Measurements from ENCODE around the gene PSME2. TPM values are rescaled to one million over a fixed set of nuclear protein-coding genes. Genes with fewer than 3 reads are reported as not detected.
A peak's percentile ranks its signal among the peaks of the same experiment; 100 is the strongest.

PSME2 gene
- total RNA-seq, 1 donor from 2014 or later = 285 TPM

GRCh38 chr14:24133735-24134134 is 12.7 kb downstream of the PSME2 start:
- Mint-ChIP-seq H3K4me1 (peaks cover 36% of the 10 kb centered on the region), H3K27ac (no peak overlapping the region), H3K36me3 (ENCODE audit: low read depth) (peaks cover 27% of the 10 kb centered on the region), H3K4me3 (no peak overlapping the region), H3K9me3 (no peaks in the 10 kb centered on the region), H3K27me3 (no peaks in the 10 kb centered on the region)
- no peak for ATAC-seq (ENCODE audit: low read depth)
- POLR2A ChIA-PET = interaction anchor here (0.5 to 9.4 kb wide), 9 partner anchors 13 to 1123 kb away, joined by 3 to 239 read pairs (median 4); partner anchors contain the start of genes DCAF11, IRF9, NRL and PSME2
- no peak for DNase-seq
- intact Hi-C loops (cut with micrococcal nuclease) = no loop called here
- TF ChIP-seq CTCF (IDR thresholded peaks at IDR 0.05) = no peak
- CTCF ChIA-PET = interaction anchor here (1.1 to 1.5 kb wide), 3 partner anchors 9 to 20 kb away, joined by 3 to 5 read pairs (median 5); no protein-coding TSS in a partner anchor

DNA sequence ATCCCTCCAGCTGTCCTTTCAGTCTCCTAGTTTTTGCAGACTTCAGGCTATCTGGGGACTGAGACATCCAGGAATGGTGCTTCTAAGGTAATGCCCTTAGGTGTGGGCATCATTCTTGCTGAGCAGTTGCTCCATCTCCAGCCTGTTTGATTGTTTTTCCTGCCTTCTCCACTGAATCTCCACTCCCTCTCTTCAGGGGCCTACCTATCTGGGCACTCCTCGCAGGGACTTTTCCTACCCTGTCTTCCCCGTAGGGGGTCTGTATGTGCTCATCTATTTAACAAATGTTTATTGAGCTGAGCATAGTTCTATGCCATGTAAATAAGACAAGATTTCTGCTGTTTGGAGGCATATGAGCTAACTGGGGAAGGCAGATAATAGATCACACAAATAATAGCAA is 13.4 kb downstream of the PSME2 start:
- Mint-ChIP-seq H3K4me3 (no peak overlapping the region), H3K27ac (no peak overlapping the region), H3K36me3 (ENCODE audit: low read depth) (peaks cover 19% of the 10 kb centered on the region), H3K27me3 (no peaks in the 10 kb centered on the region), H3K4me1 (peaks cover 34% of the 10 kb centered on the region), H3K9me3 (no peaks in the 10 kb centered on the region)
- no peak for ATAC-seq (ENCODE audit: low read depth)
- TF ChIP-seq CTCF (IDR thresholded peaks at IDR 0.05) = no peak
- intact Hi-C loops (cut with micrococcal nuclease) = no loop called here
- POLR2A ChIA-PET = interaction anchor here (0.6 to 9.4 kb wide), 7 partner anchors 17 to 568 kb away, joined by 3 to 239 read pairs (median 7); partner anchors contain the start of genes DCAF11, IRF9, NRL and TM9SF1
- DNase-seq = no peak
- CTCF ChIA-PET = interaction anchor here (0.7 to 2.0 kb wide), 3 partner anchors 17 to 139 kb away, joined by 3 to 5 read pairs (median 5); partner anchors contain the start of gene NRL

- H3K9me3 Mint-ChIP-seq = no peaks in the 10 kb centered on the region
- H3K4me1 Mint-ChIP-seq = peaks cover 36% of the 10 kb centered on the region
- no peak for TF ChIP-seq CTCF (IDR thresholded peaks at IDR 0.05)
- CTCF ChIA-PET = interaction anchor here (2.0 kb wide), 1 partner anchor 17 kb away, joined by 5 read pairs; the partner anchor contains the start of gene NRL
- peak overlapping the region; percentile 50 for H3K27ac Mint-ChIP-seq
- H3K4me3 Mint-ChIP-seq = no peak overlapping the region
- intact Hi-C loops (cut with micrococcal nuclease) = no loop called here
- DNase-seq (no peak), ATAC-seq (ENCODE audit: low read depth) (no peak)
- H3K27me3 Mint-ChIP-seq = no peaks in the 10 kb centered on the region
- peaks cover 11% of the 10 kb centered on the region for H3K36me3 Mint-ChIP-seq (ENCODE audit: low read depth)
- POLR2A ChIA-PET = interaction anchor here (0.6 to 1.9 kb wide), 5 partner anchors 14 to 123 kb away, joined by 3 to 7 read pairs (median 3); partner anchors contain the start of genes DCAF11 and NRL
These were observed 14.2 kb downstream of the PSME2 start for GRCh38 chr14:24132061-24132685.

GRCh38 chr14:24131549-24131966 is 14.9 kb downstream of the PSME2 start:
- POLR2A ChIA-PET = interaction anchor here (0.7 to 1.9 kb wide), 4 partner anchors 14 to 142 kb away, joined by 5 to 7 read pairs (median 6); partner anchors contain the start of genes DCAF11, IRF9 and NRL
- no peak for TF ChIP-seq CTCF (IDR thresholded peaks at IDR 0.05)
- peaks cover 34% of the 10 kb centered on the region for H3K4me1 Mint-ChIP-seq
- H3K27ac Mint-ChIP-seq = no peak overlapping the region
- no peaks in the 10 kb centered on the region for H3K27me3 Mint-ChIP-seq
- ATAC-seq (ENCODE audit: low read depth) = no peak
- no peaks in the 10 kb centered on the region for H3K9me3 Mint-ChIP-seq
- no peak for DNase-seq
- intact Hi-C loops (cut with micrococcal nuclease) = no loop called here
- H3K36me3 Mint-ChIP-seq (ENCODE audit: low read depth) = peaks cover 5% of the 10 kb centered on the region
- CTCF ChIA-PET = interaction anchor here (2.0 kb wide), 1 partner anchor 16 kb away, joined by 5 read pairs; the partner anchor contains the start of gene NRL
- H3K4me3 Mint-ChIP-seq = no peak overlapping the region
